Upper lobe of left lung (tissue), 6 donors: Measurements from ENCODE around the gene ATXN7L1. TPM values are rescaled to one million over a fixed set of nuclear protein-coding genes. Genes with fewer than 3 reads are reported as not detected.

Experiments
- ATAC-seq, 2 donors: fragments of 200-7000 bp; cut with Tn5 transposase; one replicate each; pipeline ENCODE4 v1.9.1; 2022; ENCODE audit warnings: mild to moderate bottlenecking in 2 of 2, moderate library complexity in 2 of 2; ENCODE audit not compliant: low FRiP score in 2 of 2
- DNase-seq, 2 donors: peaks; one replicate each; pipeline ENCODE4 v3.0.0-alpha.2; 2019 to 2020
- H3K27ac ChIP-seq, 4 donors: fragments of 200-600 bp; sonication (generic); one replicate each; pipeline ENCODE4 v1.5.1; 2016 to 2019
- H3K27me3 ChIP-seq, 4 donors: fragments of 200-600 bp; sonication (generic); one replicate each; pipeline ENCODE4 v1.5.1; 2017 to 2019
- H3K36me3 ChIP-seq, 4 donors: fragments of 200-600 bp; sonication (generic); one replicate each; pipeline ENCODE4 v1.5.1; 2016 to 2019
- H3K4me1 ChIP-seq, 4 donors: fragments of 200-600 bp; sonication (generic); one replicate each; pipeline ENCODE4 v1.5.1; 2018 to 2019
- H3K4me3 ChIP-seq, 4 donors: fragments of 200-600 bp; sonication (generic); one replicate each; pipeline ENCODE4 v1.5.1; 2017 to 2019; ENCODE audit warnings: mild to moderate bottlenecking in 2 of 4, moderate library complexity in 1 of 4
- H3K9me3 ChIP-seq, 4 donors: fragments of 200-600 bp; sonication (generic); one replicate each; pipeline ENCODE4 v1.5.1; 2018 to 2019
- CTCF ChIP-seq, 6 experiments: fragments of 450-650 bp in 4 of 6; fragments of 200-600 bp in 2 of 6; sonication (generic) in 2 of 6; IDR thresholded peaks; one replicate each; pipeline ENCODE4 v1.5.1; 2016 to 2019; ENCODE audit warnings: antibody characterized with exemption in 6 of 6
- EP300 ChIP-seq, 4 donors: sonication (generic); formaldehyde crosslinking; IDR thresholded peaks; one replicate each; pipeline ENCODE4 v1.5.1; 2017; ENCODE audit warnings: antibody characterized with exemption in 4 of 4, control low read depth in 2 of 4
- POLR2A ChIP-seq, 4 donors: fragments of 450-650 bp; IDR thresholded peaks; one replicate each; pipeline ENCODE4 v1.5.1; 2016 to 2017; ENCODE audit warnings: antibody characterized with exemption in 4 of 4, mild to moderate bottlenecking in 2 of 4
- POLR2AphosphoS5 ChIP-seq, 2 donors: sonication (generic); formaldehyde crosslinking; IDR thresholded peaks; one replicate each; pipeline ENCODE4 v1.5.1; 2017; ENCODE audit warnings: antibody characterized with exemption in 2 of 2
- WGBS, 2 donors: methylation state at CpG; one replicate each; pipeline ENCODE4 v1.1.5; 2017 to 2018; 5-methylcytosine and 5-hydroxymethylcytosine counted together
- total RNA-seq, 6 donors: library from RNA; depleted of rRNA in 4 of 6; stranded (reverse); fragments of >200 nt in 4 of 6; gene quantifications; one replicate each; pipeline versions ENCODE4 v1.1.0 to v1.2.1, GENCODE V29; 2016 to 2021
- donor health status: DM: no; HTN: no; CAD: no; lungs with moderate emphysema.
- donor health status: DM: no; HTN: yes; CAD: no; lungs with severe emphysema.

Gene ATXN7L1
- total RNA-seq, 6 donors from 2014 or later, result 7.1 to 43.0 (median 13.4) TPM

GRCh38 chr7:105705427-105705826, 171.0 kb downstream of the ATXN7L1 start:
- Histone ChIP-seq H3K27ac (no peak overlapping the region), H3K9me3 (no peaks in the 10 kb centered on the region), H3K4me1 (peaks cover 8 to 16% (median 12%) of the 10 kb centered on the region in 4 donors), H3K4me3 (no peak overlapping the region), H3K36me3 (no peaks in the 10 kb centered on the region), H3K27me3 (no peaks in the 10 kb centered on the region)
- TF ChIP-seq POLR2AphosphoS5 (IDR thresholded peaks at IDR 0.05), result no peak
- TF ChIP-seq POLR2A (IDR thresholded peaks at IDR 0.05), result no peak
- TF ChIP-seq CTCF (IDR thresholded peaks at IDR 0.05), result no peak
- TF ChIP-seq EP300 (IDR thresholded peaks at IDR 0.05), result no peak
- no peak for ATAC-seq
- WGBS, 2 donors, result 87 to 95% methylated on average over 7 of the region's 7 CpGs
- no peak for DNase-seq

GRCh38 chr7:105703207-105703930, 173.0 kb downstream of the ATXN7L1 start:
- Histone ChIP-seq H3K27ac (no peak overlapping the region), H3K4me3 (no peak overlapping the region), H3K4me1 (peaks cover 7 to 12% (median 10%) of the 10 kb centered on the region in 4 donors), H3K9me3 (no peaks in the 10 kb centered on the region), H3K36me3 (no peaks in the 10 kb centered on the region), H3K27me3 (no peaks in the 10 kb centered on the region)
- ATAC-seq (no peak), DNase-seq (no peak)
- TF ChIP-seq EP300 (IDR thresholded peaks at IDR 0.05) (no peak), POLR2A (IDR thresholded peaks at IDR 0.05) (no peak), CTCF (IDR thresholded peaks at IDR 0.05) (no peak), POLR2AphosphoS5 (IDR thresholded peaks at IDR 0.05) (no peak)
- 94 to 95% methylated on average over 10 of the region's 10 CpGs for WGBS, 2 donors

- TF ChIP-seq CTCF (IDR thresholded peaks at IDR 0.05), result no peak
- no peak for TF ChIP-seq POLR2AphosphoS5 (IDR thresholded peaks at IDR 0.05)
- TF ChIP-seq EP300 (IDR thresholded peaks at IDR 0.05), result no peak
- no peak for TF ChIP-seq POLR2A (IDR thresholded peaks at IDR 0.05)
- ATAC-seq (no peak), DNase-seq (no peak)
- no peaks in the 10 kb centered on the region for H3K36me3 ChIP-seq
- H3K9me3 ChIP-seq, result no peaks in the 10 kb centered on the region
- 91% methylated on average over 8 of the region's 8 CpGs for WGBS, 2 donors
- no peak overlapping the region for H3K4me3 ChIP-seq
- H3K27ac ChIP-seq, result no peak overlapping the region
- H3K27me3 ChIP-seq, result no peaks in the 10 kb centered on the region
- no peaks in the 10 kb centered on the region for H3K4me1 ChIP-seq
These were observed 176.7 kb downstream of the ATXN7L1 start for GRCh38 chr7:105699568-105700236.

GRCh38 chr7:105698531-105698930, 177.9 kb downstream of the ATXN7L1 start:
- H3K36me3 ChIP-seq, result no peaks in the 10 kb centered on the region
- 94 to 99% methylated on average over 6 of the region's 6 CpGs for WGBS, 2 donors

More at GRCh38 chr7:105698531-105698930, 177.9 kb downstream of the ATXN7L1 start:
- TF ChIP-seq EP300 (IDR thresholded peaks at IDR 0.05), result no peak
- TF ChIP-seq POLR2AphosphoS5 (IDR thresholded peaks at IDR 0.05), result no peak
- no peak for TF ChIP-seq CTCF (IDR thresholded peaks at IDR 0.05)
- TF ChIP-seq POLR2A (IDR thresholded peaks at IDR 0.05), result no peak
- H3K27me3 ChIP-seq, result no peaks in the 10 kb centered on the region
- H3K4me3 ChIP-seq, result no peak overlapping the region
- H3K27ac ChIP-seq, result no peak overlapping the region
- no peaks in the 10 kb centered on the region for H3K4me1 ChIP-seq
- DNase-seq, result no peak
- ATAC-seq, result no peak
- H3K9me3 ChIP-seq, result no peaks in the 10 kb centered on the region
